ENCODE measurements around the gene FBXO10. TPM values are rescaled to one million over a fixed set of nuclear protein-coding genes. Genes with fewer than 3 reads are reported as not detected.
A peak's percentile ranks its signal among the peaks of the same experiment; 100 is the strongest.
"Not testable (repeated sequence)": the region's sequence is repeated elsewhere in the genome, so short reads cannot be mapped to it uniquely, and the experiment has no call there.

The FBXO10 gene
- total RNA-seq, 2 donors from 2014 or later: 2.7 to 2.9 TPM

- H3K4me1 ChIP-seq: no peaks in the 10 kb centered on the region
- DNase-seq: no peak
- no peaks in the 10 kb centered on the region for H3K36me3 ChIP-seq
- H3K27me3 ChIP-seq: no peaks in the 10 kb centered on the region
- intact Hi-C loops (cut with DNase I): no loop called here
- no peak overlapping the region for H3K27ac ChIP-seq
- no peaks in the 10 kb centered on the region for H3K9me3 ChIP-seq
- H3K4me3 ChIP-seq: no peak overlapping the region
- no peak overlapping the region for H3K9ac ChIP-seq (ENCODE audit: low read depth in 2 of 2, low read length in 2 of 2)
- no peak for TF ChIP-seq CTCF (IDR thresholded peaks at IDR 0.05)
Measured at GRCh38 chr9:37515620-37516258, 60.4 kb downstream of the FBXO10 start.

GRCh38 chr9:37514999-37515398 lies 61.2 kb downstream of the FBXO10 start:
- TF ChIP-seq CTCF (IDR thresholded peaks at IDR 0.05): no peak
- DNase-seq: peak; percentile 24
- no peak overlapping the region for H3K9ac ChIP-seq (ENCODE audit: low read depth in 2 of 2, low read length in 2 of 2)
- H3K36me3 ChIP-seq: no peaks in the 10 kb centered on the region
- no peak overlapping the region for H3K27ac ChIP-seq
- no peak overlapping the region for H3K4me3 ChIP-seq
- H3K9me3 ChIP-seq: no peaks in the 10 kb centered on the region
- H3K4me1 ChIP-seq: no peaks in the 10 kb centered on the region
- no peaks in the 10 kb centered on the region for H3K27me3 ChIP-seq
- intact Hi-C loops (cut with DNase I): no loop called here

GRCh38 chr9:37514415-37514814 lies 61.8 kb downstream of the FBXO10 start:
- H3K4me3 ChIP-seq; H3K4me1 ChIP-seq; intact Hi-C loops (cut with DNase I); H3K9ac ChIP-seq (ENCODE audit: low read depth in 2 of 2, low read length in 2 of 2); DNase-seq; H3K27ac ChIP-seq; H3K36me3 ChIP-seq; H3K27me3 ChIP-seq; H3K9me3 ChIP-seq: not testable (repeated sequence)

GRCh38 chr9:37512437-37512836 lies 63.7 kb downstream of the FBXO10 start:
- TF ChIP-seq CTCF (IDR thresholded peaks at IDR 0.05): no peak
- H3K9me3 ChIP-seq: no peaks in the 10 kb centered on the region
- DNase-seq: no peak
- no peak overlapping the region for H3K27ac ChIP-seq
- no peaks in the 10 kb centered on the region for H3K4me1 ChIP-seq
- intact Hi-C loops (cut with DNase I): no loop called here
- no peak overlapping the region for H3K9ac ChIP-seq (ENCODE audit: low read depth in 2 of 2, low read length in 2 of 2)
- H3K36me3 ChIP-seq: no peaks in the 10 kb centered on the region
- H3K4me3 ChIP-seq: no peak overlapping the region
- no peaks in the 10 kb centered on the region for H3K27me3 ChIP-seq

- Histone ChIP-seq H3K4me1 (no peaks in the 10 kb centered on the region), H3K9ac (ENCODE audit: low read depth in 2 of 2, low read length in 2 of 2) (no peak overlapping the region), H3K27ac (no peak overlapping the region), H3K4me3 (no peak overlapping the region), H3K36me3 (no peaks in the 10 kb centered on the region), H3K27me3 (no peaks in the 10 kb centered on the region), H3K9me3 (no peaks in the 10 kb centered on the region)
- no peak for TF ChIP-seq CTCF (IDR thresholded peaks at IDR 0.05)
- DNase-seq: no peak
- intact Hi-C loops (cut with DNase I): no loop called here
Measured at GRCh38 chr9:37511016-37512010, 64.9 kb downstream of the FBXO10 start.

- H3K4me1 ChIP-seq; intact Hi-C loops (cut with DNase I); H3K9ac ChIP-seq (ENCODE audit: low read depth in 2 of 2, low read length in 2 of 2); H3K9me3 ChIP-seq; H3K27ac ChIP-seq; H3K36me3 ChIP-seq; H3K4me3 ChIP-seq; DNase-seq; H3K27me3 ChIP-seq: not testable (repeated sequence)
Measured at GRCh38 chr9:37510053-37510452, 66.1 kb downstream of the FBXO10 start.
